ENCODE measurements around the gene SLC25A30. TPM values are rescaled to one million over a fixed set of nuclear protein-coding genes. Genes with fewer than 3 reads are reported as not detected.
"Not testable (repeated sequence)": the region's sequence is repeated elsewhere in the genome, so short reads cannot be mapped to it uniquely, and the experiment has no call there.

The SLC25A30 gene
- total RNA-seq, 1 donor from 2014 or later: 5.7 TPM

GRCh38 chr13:45391926-45392325 lies 26.2 kb downstream of the SLC25A30 start:
- no peaks in the 10 kb centered on the region for H3K9me3 Mint-ChIP-seq (ENCODE audit: low read depth)
- H3K36me3 Mint-ChIP-seq (ENCODE audit: insufficient read depth): peaks cover 14% of the 10 kb centered on the region
- H3K4me3 Mint-ChIP-seq (ENCODE audit: low read depth): no peak overlapping the region
- no peaks in the 10 kb centered on the region for H3K27me3 Mint-ChIP-seq
- no peak for TF ChIP-seq CTCF (IDR thresholded peaks at IDR 0.05; ENCODE audit: unreplicated experiment)
- no peak overlapping the region for H3K27ac Mint-ChIP-seq
- peaks cover 9% of the 10 kb centered on the region for H3K4me1 Mint-ChIP-seq (ENCODE audit: low read depth)
- DNase-seq (ENCODE audit: low spot score, unreplicated experiment): no peak

GRCh38 chr13:45391128-45391527 lies 27.0 kb downstream of the SLC25A30 start:
- not testable (repeated sequence) for H3K27ac Mint-ChIP-seq; H3K4me3 Mint-ChIP-seq (ENCODE audit: low read depth); DNase-seq (ENCODE audit: low spot score, unreplicated experiment); H3K4me1 Mint-ChIP-seq (ENCODE audit: low read depth); H3K9me3 Mint-ChIP-seq (ENCODE audit: low read depth); H3K27me3 Mint-ChIP-seq
- H3K36me3 Mint-ChIP-seq (ENCODE audit: insufficient read depth): peaks cover 14% of the 10 kb centered on the region

GRCh38 chr13:45390348-45390747 lies 27.8 kb downstream of the SLC25A30 start:
- not testable (repeated sequence) for H3K4me1 Mint-ChIP-seq (ENCODE audit: low read depth); H3K9me3 Mint-ChIP-seq (ENCODE audit: low read depth); H3K27me3 Mint-ChIP-seq; H3K27ac Mint-ChIP-seq; H3K4me3 Mint-ChIP-seq (ENCODE audit: low read depth); DNase-seq (ENCODE audit: low spot score, unreplicated experiment)
- peaks cover 14% of the 10 kb centered on the region for H3K36me3 Mint-ChIP-seq (ENCODE audit: insufficient read depth)

GRCh38 chr13:45388664-45389063 lies 29.5 kb downstream of the SLC25A30 start:
- no peak overlapping the region for H3K4me3 Mint-ChIP-seq (ENCODE audit: low read depth)

GRCh38 chr13:45386892-45387575 lies 31.1 kb downstream of the SLC25A30 start:
- not testable (repeated sequence) for H3K27me3 Mint-ChIP-seq; H3K27ac Mint-ChIP-seq; DNase-seq (ENCODE audit: low spot score, unreplicated experiment); H3K9me3 Mint-ChIP-seq (ENCODE audit: low read depth); H3K4me3 Mint-ChIP-seq (ENCODE audit: low read depth); H3K4me1 Mint-ChIP-seq (ENCODE audit: low read depth)
- H3K36me3 Mint-ChIP-seq (ENCODE audit: insufficient read depth): peaks cover 15% of the 10 kb centered on the region

More at GRCh38 chr13:45388664-45389063, 29.5 kb downstream of the SLC25A30 start:
- DNase-seq (ENCODE audit: low spot score, unreplicated experiment): no peak
- no peak for TF ChIP-seq CTCF (IDR thresholded peaks at IDR 0.05; ENCODE audit: unreplicated experiment)
- Mint-ChIP-seq H3K4me1 (ENCODE audit: low read depth) (no peaks in the 10 kb centered on the region), H3K27me3 (no peaks in the 10 kb centered on the region), H3K27ac (no peak overlapping the region), H3K9me3 (ENCODE audit: low read depth) (no peaks in the 10 kb centered on the region), H3K36me3 (ENCODE audit: insufficient read depth) (peaks cover 15% of the 10 kb centered on the region)

GRCh38 chr13:45385907-45386553 lies 32.1 kb downstream of the SLC25A30 start:
- Mint-ChIP-seq H3K27me3 (no peaks in the 10 kb centered on the region), H3K9me3 (ENCODE audit: low read depth) (no peaks in the 10 kb centered on the region), H3K27ac (no peak overlapping the region), H3K4me1 (ENCODE audit: low read depth) (no peaks in the 10 kb centered on the region), H3K36me3 (ENCODE audit: insufficient read depth) (peaks cover 15% of the 10 kb centered on the region), H3K4me3 (ENCODE audit: low read depth) (no peak overlapping the region)
- DNase-seq (ENCODE audit: low spot score, unreplicated experiment): no peak
- no peak for TF ChIP-seq CTCF (IDR thresholded peaks at IDR 0.05; ENCODE audit: unreplicated experiment)

GRCh38 chr13:45385320-45385719 lies 32.9 kb downstream of the SLC25A30 start:
- Mint-ChIP-seq H3K27me3 (no peaks in the 10 kb centered on the region), H3K27ac (no peak overlapping the region), H3K36me3 (ENCODE audit: insufficient read depth) (peaks cover 12% of the 10 kb centered on the region), H3K4me3 (ENCODE audit: low read depth) (no peak overlapping the region), H3K9me3 (ENCODE audit: low read depth) (no peaks in the 10 kb centered on the region), H3K4me1 (ENCODE audit: low read depth) (no peaks in the 10 kb centered on the region)
- no peak for TF ChIP-seq CTCF (IDR thresholded peaks at IDR 0.05; ENCODE audit: unreplicated experiment)
- DNase-seq (ENCODE audit: low spot score, unreplicated experiment): no peak
